K562 (cell line): Measurements from ENCODE around the gene FERMT1. TPM values are rescaled to one million over a fixed set of nuclear protein-coding genes. Genes with fewer than 3 reads are reported as not detected.

Source experiments
- ATAC-seq: fragments of 200-7000 bp; cut with Tn5 transposase; 3 replicates; pipeline ENCODE4 v1.9.1; 2020; ENCODE audit warnings: moderate library complexity
- BruUV-seq: library from RNA; stranded (reverse); fragments of 400-500 nt; replicated peaks from 2 replicates; lab custom pipeline; 2021; lab: Mats Ljungman, UMichigan
- CTCF ChIA-PET: fragments of 300-600 bp; formaldehyde crosslinking; extraction: SDS; loops from one replicate; lab custom pipeline; 2021; ENCODE audit warnings: low intra/inter-chr PET ratio; lab: Yijun Ruan, JAX
- POLR2A ChIA-PET: fragments of 300-600, 350-650 bp; sonication (Branson Sonifier 250); formaldehyde crosslinking; extraction: SDS; loops from one replicate; lab custom pipeline; 2021; ENCODE audit warnings: antibody characterized with exemption, inconsistent platforms; lab: Yijun Ruan, JAX
- DNase-seq, 4 experiments: peaks; one replicate each; pipeline versions ENCODE4 v3.0.0 to v3.0.0-alpha.2; 2011 to 2018; ENCODE audit warnings: low spot score in 3 of 4, mixed read lengths in 3 of 4; ENCODE audit errors: extremely low read depth in 1 of 4
- FAIRE-seq: peaks from 2 replicates; lab custom pipeline; 2011; peaks lifted over from hg19 to GRCh38; lab: Jason Lieb, UNC
- H2AFZ ChIP-seq: 2 replicates; pipeline ENCODE4 v1.6.0; 2011; ENCODE audit warnings: low read depth, low read length, control low read depth, inconsistent platforms
- H3K27ac ChIP-seq: fragments of 200-600 bp; 3 replicates; pipeline ENCODE4 v1.8.0; 2011; ENCODE audit warnings: low read depth, mild to moderate bottlenecking, control low read depth, inconsistent platforms, low read length, moderate library complexity, mixed read lengths; ENCODE audit errors: extremely low read depth
- H3K27me3 ChIP-seq, 2 experiments: fragments of 300-600 bp in 1 of 2; 2 replicates in 1 of 2; 3 replicates in 1 of 2; pipeline versions ENCODE4 v1.6.0 to v1.8.0; 2011; ENCODE audit warnings: inconsistent platforms in 2 of 2, low read length in 2 of 2, mild to moderate bottlenecking in 1 of 2, mixed read lengths in 1 of 2, moderate library complexity in 1 of 2; ENCODE audit not compliant: control insufficient read depth in 2 of 2, insufficient read depth in 2 of 2
- H3K36me3 ChIP-seq: fragments of 300-600 bp; 3 replicates; pipeline ENCODE4 v1.8.0; 2011; ENCODE audit warnings: mild to moderate bottlenecking, low read length, inconsistent platforms; ENCODE audit not compliant: control insufficient read depth, insufficient read depth
- H3K4me1 ChIP-seq, 2 experiments: fragments of 200-600 bp in 1 of 2; replicated peaks in 1 of 2; 2 replicates in 1 of 2; 3 replicates in 1 of 2; pipeline versions ENCODE4 v1.5.1 to v1.8.0; 2011; ENCODE audit warnings: inconsistent platforms in 2 of 2, low read length in 2 of 2, mild to moderate bottlenecking in 1 of 2, mixed read lengths in 1 of 2, moderate library complexity in 1 of 2; ENCODE audit not compliant: control insufficient read depth in 2 of 2, insufficient read depth in 2 of 2
- H3K4me2 ChIP-seq: 2 replicates; pipeline ENCODE4 v1.6.1; 2011; ENCODE audit warnings: low read length, control low read depth, inconsistent platforms, mixed read lengths; ENCODE audit not compliant: insufficient read depth
- H3K4me3 ChIP-seq: fragments of 200-600 bp; sonication (generic), shearing (Covaris generic); 2 replicates; pipeline ENCODE4 v1.5.1; 2016; ENCODE audit warnings: control low read depth, inconsistent platforms
- H3K79me2 ChIP-seq: fragments of 200-600 bp; 3 replicates; pipeline ENCODE4 v1.8.0; 2011; ENCODE audit warnings: low read length, inconsistent platforms; ENCODE audit not compliant: control insufficient read depth, insufficient read depth
- H3K9ac ChIP-seq, 2 experiments: 2 replicates each; pipeline versions ENCODE4 v1.6.0 to v1.6.1; 2011; ENCODE audit warnings: low read depth in 2 of 2, low read length in 2 of 2, control low read depth in 1 of 2, inconsistent platforms in 1 of 2, mild to moderate bottlenecking in 1 of 2, mixed read lengths in 1 of 2; ENCODE audit not compliant: insufficient read depth in 1 of 2
- H3K9me1 ChIP-seq: one replicate; pipeline ENCODE4 v1.6.0; 2011; ENCODE audit warnings: inconsistent platforms, mild to moderate bottlenecking, low read length, moderate library complexity; ENCODE audit not compliant: control insufficient read depth, insufficient read depth
- H3K9me3 ChIP-seq: replicated peaks from 2 replicates; pipeline ENCODE4 v1.5.1; 2011; ENCODE audit warnings: low read depth, low read length, inconsistent platforms; ENCODE audit not compliant: control insufficient read depth, insufficient read depth
- H4K20me1 ChIP-seq: replicated peaks from 2 replicates; pipeline ENCODE4 v1.6.1; 2011; ENCODE audit warnings: low read length, inconsistent platforms, mixed read lengths; ENCODE audit not compliant: control insufficient read depth, insufficient read depth
- FOXK1 ChIP-seq: sonication (generic); formaldehyde crosslinking; IDR thresholded peaks from 2 replicates; pipeline ENCODE4 v1.8.0; 2022; ENCODE audit warnings: missing genetic modification reagents, mild to moderate bottlenecking, borderline replicate concordance
- FOXP1 ChIP-seq: sonication (generic); formaldehyde crosslinking; IDR thresholded peaks from 2 replicates; pipeline ENCODE4 v1.8.0; 2022; ENCODE audit warnings: mild to moderate bottlenecking, missing genetic modification reagents
- IFI16 ChIP-seq: fragments of 250-450 bp; sonication (Bioruptor Pico); IDR thresholded peaks from 2 replicates; pipeline ENCODE4 v2.1.2; 2022; ENCODE audit warnings: mild to moderate bottlenecking, inconsistent platforms
- KDM1A ChIP-seq, 2 experiments: fragments of 450-650 bp; IDR thresholded peaks; 2 replicates each; pipeline ENCODE4 v1.6.1; 2016; ENCODE audit warnings: mild to moderate bottlenecking in 2 of 2
- KHSRP ChIP-seq: fragments of 450-650 bp; IDR thresholded peaks from 2 replicates; pipeline ENCODE4 v1.6.1; 2017
- MTF1 ChIP-seq: fragments of 250-450 bp; sonication (Bioruptor Pico); IDR thresholded peaks from 2 replicates; pipeline ENCODE4 v1.9.0; 2021; ENCODE audit warnings: moderate library complexity, mild to moderate bottlenecking, inconsistent platforms, borderline replicate concordance
- NFE2L1 ChIP-seq: fragments of 450-650 bp; IDR thresholded peaks from 2 replicates; pipeline ENCODE4 v1.6.1; 2016; ENCODE audit warnings: missing genetic modification characterization, low read depth, mild to moderate bottlenecking, missing compliant biosample characterization, moderate library complexity, borderline replicate concordance
- RFX7 ChIP-seq: fragments of 250-450 bp; sonication (Bioruptor Pico); IDR thresholded peaks from 2 replicates; pipeline ENCODE4 v1.5.1; 2021; ENCODE audit warnings: mild to moderate bottlenecking
- SMARCC2 ChIP-seq: fragments of 450-650 bp; IDR thresholded peaks from 2 replicates; pipeline ENCODE4 v1.6.1; 2017; ENCODE audit warnings: antibody characterized with exemption, moderate library complexity, mild to moderate bottlenecking, low read depth
- XRCC5 ChIP-seq: fragments of 200-400 bp; formaldehyde crosslinking; IDR thresholded peaks from 2 replicates; pipeline ENCODE4 v1.6.1; 2017; ENCODE audit warnings: low read depth, mild to moderate bottlenecking, low read length
- YBX1 ChIP-seq: fragments of 450-650 bp; IDR thresholded peaks from 2 replicates; pipeline ENCODE4 v1.7.1; 2016; ENCODE audit warnings: mild to moderate bottlenecking
- ZNF134 ChIP-seq: fragments of 250-450 bp; sonication (Bioruptor Pico); conservative IDR thresholded peaks from 2 replicates; pipeline ENCODE4 v1.4.0; 2020
- ZNF146 ChIP-seq: IDR thresholded peaks from one replicate; pipeline ENCODE4 v1.6.1; 2018; ENCODE audit warnings: missing compliant biosample characterization; ENCODE audit not compliant: unreplicated experiment
- ZNF217 ChIP-seq: sonication (generic); formaldehyde crosslinking; IDR thresholded peaks from 2 replicates; pipeline ENCODE4 v1.8.0; 2022; ENCODE audit warnings: mild to moderate bottlenecking, missing genetic modification reagents
- ZNF282 ChIP-seq: sonication (generic); formaldehyde crosslinking; IDR thresholded peaks from 2 replicates; pipeline ENCODE4 v1.8.1; 2023; ENCODE audit warnings: missing genetic modification reagents
- ZNF395 ChIP-seq: fragments of 200-800 bp; sonication (Bioruptor generic); IDR thresholded peaks from 2 replicates; pipeline ENCODE4 v1.6.1; 2017; ENCODE audit warnings: missing genetic modification characterization, missing compliant biosample characterization
- ZNF449 ChIP-seq: fragments of 250-450 bp; sonication (Bioruptor Pico); IDR thresholded peaks from 2 replicates; pipeline ENCODE4 v1.8.0; 2022; ENCODE audit warnings: moderate library complexity, mild to moderate bottlenecking, inconsistent platforms
- ZNF75A ChIP-seq: fragments of 450-650 bp; formaldehyde crosslinking; IDR thresholded peaks from 2 replicates; pipeline ENCODE4 v1.4.0; 2020; ENCODE audit warnings: mild to moderate bottlenecking
- WGBS: fragments of 100-300 bp; shearing (Covaris generic); methylation state at CpG from one replicate; pipeline ENCODE4 v1.1.6; 2016; ENCODE audit warnings: low coverage, mixed read lengths; ENCODE audit not compliant: insufficient coverage; ENCODE audit errors: missing lambda C conversion rate; 5-methylcytosine and 5-hydroxymethylcytosine counted together
- in situ Hi-C: fragments of 300-500 bp; cut with MboI; formaldehyde crosslinking; loops from 4 replicates; pipeline ENCODE4 v1.15.0; 2018; ENCODE audit warnings: inconsistent platforms, mixed read lengths
- intact Hi-C: fragments of 100-400 bp; cut with micrococcal nuclease; formaldehyde crosslinking; loops from 2 replicates; pipeline ENCODE4 v1.14.2; 2022
- polyA plus RNA-seq, 8 experiments: library from polyadenylated mRNA; depleted of rRNA in 4 of 8; stranded (reverse) in 5 of 8; unstranded in 3 of 8; fragments of >200 nt; fragmentation: Nextera tagmentation in 2 of 8; fragmentation: Illumina TruSeq in 1 of 8; extraction: Ambion mirVana in 2 of 8; extraction: Trizol in 1 of 8; gene quantifications; 2 replicates each; pipeline versions ENCODE4 v1.2.1 to v1.2.3, GENCODE V29; 2011 to 2014; ENCODE audit warnings: inconsistent platforms in 1 of 8, missing spikeins in 1 of 8
- total RNA-seq, 7 experiments: library from RNA; depleted of rRNA in 6 of 7; stranded (reverse); fragments of >200 nt in 6 of 7; fragmentation: Illumina TruSeq in 2 of 7; extraction: Trizol in 2 of 7; gene quantifications; 2 replicates each; pipeline versions ENCODE4 v1.2.1 to v1.2.3, GENCODE V29; 2011 to 2021; ENCODE audit warnings: low replicate concordance in 1 of 7

Gene FERMT1
- total and polyA plus RNA-seq, 9 of the 15 experiments (the other 6 are each of a cell fraction or from before 2014, with no cell fraction given) = 0.07 TPM; not detected in 8

DNA sequence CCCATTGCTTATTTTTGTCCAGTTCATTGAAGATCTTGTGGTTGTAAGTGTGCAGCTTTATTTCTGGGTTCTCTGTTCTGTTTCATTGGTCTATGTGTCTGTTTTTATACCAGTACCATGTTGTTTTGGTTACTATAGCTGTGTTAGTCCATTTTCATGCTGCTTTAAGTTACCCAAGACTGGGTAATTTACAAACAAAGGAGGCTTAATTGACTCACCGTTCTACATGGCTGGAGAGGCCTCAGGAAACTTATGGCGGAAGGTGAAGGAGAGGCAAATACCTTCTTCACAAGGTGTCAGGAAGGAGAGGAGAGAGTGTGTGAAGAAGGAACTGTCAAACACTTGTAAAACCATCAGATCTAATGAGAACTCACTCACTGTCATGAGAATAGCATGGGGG, 29.9 kb upstream of the FERMT1 start:
- no TSS peak for BruUV-seq

More for the DNA sequence above, 29.9 kb upstream of the FERMT1 start:
- Histone ChIP-seq H3K79me2 (no peaks in the 10 kb centered on the region), H2AFZ (no peak overlapping the region), H4K20me1 (no peaks in the 10 kb centered on the region), H3K9me3 (no peaks in the 10 kb centered on the region), H3K4me2 (no peak overlapping the region), H3K4me3 (no peak overlapping the region), H3K9ac (no peak overlapping the region), H3K4me1 (no peaks in the 10 kb centered on the region), H3K27me3 (no peaks in the 10 kb centered on the region), H3K9me1 (no peaks in the 10 kb centered on the region), H3K36me3 (no peaks in the 10 kb centered on the region), H3K27ac (no peak overlapping the region)
- DNase-seq = no peak
- no peak for ATAC-seq
- WGBS = 6% methylated on average over 2 of the region's 2 CpGs
- POLR2A ChIA-PET = no interaction called here
- CTCF ChIA-PET = no interaction called here
- no peak for TF ChIP-seq ZNF146 (CRISPR knock-in tag)
- TF ChIP-seq FOXK1 (CRISPR knock-in tag) = no peak
- no peak for TF ChIP-seq KHSRP
- TF ChIP-seq RFX7 (CRISPR knock-in tag) = no peak
- no peak for TF ChIP-seq ZNF75A (CRISPR knock-in tag)
- TF ChIP-seq YBX1 = no peak
- no peak for TF ChIP-seq MTF1
- TF ChIP-seq ZNF449 = no peak
- TF ChIP-seq IFI16 (CRISPR knock-in tag) = no peak
- TF ChIP-seq ZNF395 = no peak
- no peak for TF ChIP-seq NFE2L1
- no peak for TF ChIP-seq KDM1A (IDR thresholded peaks at IDR 0.05)
- TF ChIP-seq XRCC5 = no peak
- TF ChIP-seq ZNF134 (CRISPR knock-in tag) = no peak
- no peak for TF ChIP-seq FOXP1 (CRISPR knock-in tag)
- no peak for TF ChIP-seq ZNF282 (CRISPR knock-in tag)
- no peak for TF ChIP-seq SMARCC2
- TF ChIP-seq ZNF217 = no peak
- no peak for FAIRE-seq
- intact Hi-C loops (no loop called here), in situ Hi-C loops (no loop called here)
